Measurements from ENCODE around the gene KRTAP8-1.

KRTAP8-1 gene, protein sequence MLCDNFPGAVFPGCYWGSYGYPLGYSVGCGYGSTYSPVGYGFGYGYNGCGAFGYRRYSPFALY

DNA sequence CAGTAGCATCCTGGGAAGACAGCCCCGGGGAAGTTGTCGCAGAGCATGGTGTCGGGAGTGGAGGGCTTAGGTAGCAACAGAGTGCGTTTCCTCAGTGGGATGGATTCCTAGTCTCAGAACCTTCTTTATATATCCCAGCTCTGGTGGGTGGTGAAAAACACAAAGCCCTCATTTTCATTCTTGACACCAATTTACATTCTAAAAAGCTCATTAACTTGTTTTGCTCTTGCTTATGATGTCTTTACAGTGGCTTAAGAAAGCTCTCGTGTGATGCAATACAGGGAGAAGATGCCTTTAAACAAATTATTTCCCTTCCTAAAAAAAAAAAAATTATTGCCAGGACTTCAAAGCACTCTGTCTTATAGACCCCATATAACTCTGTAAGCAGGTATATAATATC is at the start of gene KRTAP8-1:
TSS of gene KRTAP8-1 (minus strand) at position 101 of the 400 bp plus-strand sequence. CDS start at position 47, 54 bp downstream.
- DNase-seq, result no peak

DNA sequence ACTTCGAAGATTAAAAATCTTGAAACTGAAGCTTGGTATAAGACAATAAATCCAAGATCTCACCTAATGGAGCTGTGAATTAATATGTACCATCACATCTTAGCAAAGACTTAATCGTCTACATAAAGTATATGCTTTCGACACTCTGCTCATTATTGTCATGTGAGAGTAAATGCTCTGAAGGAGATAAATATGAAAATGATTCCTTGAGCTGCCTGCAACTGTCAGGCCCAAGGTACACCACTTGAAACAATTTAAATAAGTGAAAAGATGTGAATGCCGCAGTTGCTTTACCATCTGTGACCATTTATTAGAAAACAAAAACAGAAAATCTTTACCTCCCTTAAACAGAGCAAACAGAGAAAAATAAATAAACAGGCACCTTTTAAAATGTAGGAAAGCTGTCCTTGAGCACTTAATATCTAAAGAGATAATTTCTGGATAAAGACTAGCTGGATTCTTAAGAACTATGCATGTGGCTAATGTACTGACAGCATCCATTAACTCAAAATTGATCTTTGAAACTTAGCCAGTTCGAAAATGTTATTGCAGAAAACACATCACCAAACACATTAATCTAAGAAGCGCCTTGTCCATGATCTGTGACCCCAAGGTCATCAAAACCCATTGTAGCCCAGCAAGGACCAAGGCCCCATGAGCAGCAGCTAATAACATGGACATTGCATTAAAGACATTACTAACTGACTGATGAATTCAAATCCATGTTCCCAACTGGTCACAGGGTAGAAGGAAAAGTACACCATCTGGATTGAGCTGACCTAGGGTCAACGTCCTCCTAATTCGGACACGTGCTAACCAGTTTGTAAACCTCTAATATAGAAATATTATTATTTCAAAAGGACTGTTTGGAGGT is 34.8 kb upstream of the KRTAP8-1 start:
- no peak for DNase-seq

DNA sequence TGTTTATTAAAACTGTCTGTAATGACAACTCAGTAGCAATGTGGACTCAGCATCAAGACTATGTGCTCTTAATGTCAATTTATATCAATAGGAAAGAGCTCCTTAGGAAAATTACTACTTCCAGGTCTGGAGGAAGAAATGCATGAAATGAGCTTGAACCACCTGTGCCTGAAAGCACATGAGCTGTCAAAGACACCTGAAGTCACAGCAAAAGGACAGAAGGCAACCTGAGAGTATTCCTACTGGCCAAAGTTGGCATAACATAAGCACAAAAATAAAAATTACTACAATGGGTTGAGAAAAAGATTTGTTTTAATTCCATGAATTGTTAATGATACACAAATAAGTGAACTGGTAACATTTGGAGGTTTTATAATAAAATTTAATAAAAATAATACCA is 29.9 kb upstream of the KRTAP8-1 start:
- DNase-seq, result no peak

DNA sequence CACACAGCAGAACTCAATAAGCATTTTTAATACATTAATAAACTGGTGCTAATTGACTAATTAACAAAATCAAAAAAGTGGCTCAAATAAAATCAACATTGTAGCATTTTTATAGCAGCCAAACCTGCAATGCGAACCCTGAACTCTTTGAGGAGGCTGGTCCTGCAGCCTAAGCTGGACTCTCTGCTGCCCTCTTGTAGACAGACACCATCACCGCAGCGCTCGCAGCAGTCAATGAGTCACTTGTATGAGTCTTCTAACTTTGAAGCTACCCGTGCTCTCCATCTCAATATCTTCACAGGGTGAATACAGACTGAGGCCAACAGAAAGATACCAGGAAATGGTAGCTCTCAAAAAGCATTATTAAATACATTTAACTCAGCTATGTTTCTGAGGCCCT is 26.2 kb upstream of the KRTAP8-1 start:
- no peak for DNase-seq

DNA sequence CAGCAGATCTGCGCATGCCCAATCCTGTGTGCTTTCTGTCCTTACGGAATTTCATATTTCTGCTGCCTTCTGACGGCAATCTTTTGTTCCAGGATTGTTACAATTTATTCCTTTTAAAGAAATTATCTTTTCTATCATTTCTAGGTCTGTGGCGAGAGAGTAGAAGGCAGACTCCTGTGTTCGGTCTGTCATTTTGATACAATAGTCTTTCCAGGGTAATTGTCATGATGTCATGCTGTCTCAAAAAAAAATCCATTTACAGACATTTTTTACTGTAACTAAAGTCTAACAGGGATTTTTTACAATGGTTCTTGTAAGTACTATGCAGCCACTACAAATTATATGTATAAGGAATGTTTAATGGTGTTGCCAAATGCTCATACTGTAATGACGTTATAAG is 25.5 kb upstream of the KRTAP8-1 start:
- DNase-seq, result no peak

DNA sequence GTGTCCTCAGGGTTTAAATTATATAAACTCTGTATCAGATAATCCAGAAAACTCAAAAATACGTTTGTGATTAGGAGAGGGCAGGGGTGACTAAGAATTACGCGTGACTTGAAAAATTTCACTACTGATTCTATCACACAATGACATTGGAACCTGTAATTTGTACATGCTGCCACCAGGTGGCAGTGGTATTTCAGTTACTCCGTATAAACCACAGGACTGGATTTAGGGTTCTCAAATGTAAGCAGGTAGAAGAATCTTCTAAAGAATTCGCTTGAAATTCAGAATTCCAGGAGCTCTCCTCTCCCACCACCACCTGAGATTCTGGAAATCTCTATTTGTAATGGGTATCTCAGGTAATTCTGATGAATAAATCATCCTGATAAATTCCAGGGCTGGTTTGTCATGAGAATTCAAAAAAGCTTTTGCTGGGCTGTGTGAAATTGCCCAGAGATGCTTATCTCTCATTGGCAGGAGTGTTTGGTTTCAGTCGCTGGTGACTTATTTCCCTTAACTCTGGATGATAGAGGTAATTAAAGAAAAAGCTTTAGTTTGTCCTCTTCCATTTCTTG is 18.2 kb upstream of the KRTAP8-1 start:
- DNase-seq, result no peak

DNA sequence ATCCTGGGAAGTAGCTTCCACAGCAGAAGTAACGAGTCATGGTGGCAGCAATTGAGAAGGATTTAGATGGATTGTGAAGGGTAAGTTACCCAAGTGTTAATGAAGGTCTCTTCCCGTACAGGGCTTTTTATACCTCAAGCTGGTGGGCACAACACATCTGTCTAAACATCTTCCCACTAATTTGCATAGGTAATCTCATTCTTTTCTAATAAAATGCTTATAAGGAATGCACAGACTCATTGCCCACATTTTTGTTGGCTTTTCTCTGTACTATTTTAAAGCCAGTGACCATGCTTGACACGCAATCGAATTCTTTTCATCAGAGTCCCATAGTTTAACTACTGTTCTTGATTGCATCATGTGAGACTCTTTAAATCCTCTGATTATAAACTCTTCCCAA is 16.6 kb upstream of the KRTAP8-1 start, which contains the start of gene KRTAP7-1:
TSS of gene KRTAP7-1 (minus strand) at position 101 of the 400 bp plus-strand sequence. CDS start at position 40, 61 bp downstream.
- no peak for DNase-seq

DNA sequence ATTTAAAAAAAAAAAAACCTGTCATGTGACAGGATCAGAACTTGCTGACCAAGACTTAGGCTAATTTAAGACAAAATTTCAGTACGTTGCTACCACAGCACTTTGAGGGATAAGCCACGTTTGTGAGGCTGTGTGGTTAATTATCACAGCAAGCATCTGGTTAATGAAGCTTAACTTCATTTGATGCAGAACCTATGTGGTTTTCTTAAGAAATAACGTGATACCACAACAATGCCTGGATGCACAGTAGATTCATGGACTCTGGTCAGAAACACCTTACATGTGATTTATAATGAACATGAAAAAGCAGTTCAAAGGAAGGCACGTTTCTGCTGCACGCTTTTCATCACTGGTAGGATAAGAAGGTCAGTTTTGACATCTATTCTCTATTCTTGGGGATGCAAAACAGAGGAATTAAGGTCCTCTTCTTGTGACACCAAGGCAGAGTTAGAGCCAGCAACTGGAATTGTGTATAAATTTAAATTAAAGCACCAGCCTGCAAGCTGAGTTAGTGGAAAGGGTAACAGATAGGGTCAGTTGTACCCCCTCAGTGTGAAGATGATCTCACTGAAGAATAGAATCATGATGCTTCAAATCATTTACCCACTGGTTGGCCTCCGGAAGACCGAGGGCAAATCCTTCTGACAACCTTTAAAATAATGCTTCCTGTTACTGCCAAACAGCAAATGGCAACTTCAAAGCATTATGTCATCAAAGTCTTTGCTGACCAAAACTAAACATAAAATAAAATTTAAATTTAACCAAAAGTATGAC is 6.0 kb upstream of the KRTAP8-1 start:
- no peak for DNase-seq

DNA sequence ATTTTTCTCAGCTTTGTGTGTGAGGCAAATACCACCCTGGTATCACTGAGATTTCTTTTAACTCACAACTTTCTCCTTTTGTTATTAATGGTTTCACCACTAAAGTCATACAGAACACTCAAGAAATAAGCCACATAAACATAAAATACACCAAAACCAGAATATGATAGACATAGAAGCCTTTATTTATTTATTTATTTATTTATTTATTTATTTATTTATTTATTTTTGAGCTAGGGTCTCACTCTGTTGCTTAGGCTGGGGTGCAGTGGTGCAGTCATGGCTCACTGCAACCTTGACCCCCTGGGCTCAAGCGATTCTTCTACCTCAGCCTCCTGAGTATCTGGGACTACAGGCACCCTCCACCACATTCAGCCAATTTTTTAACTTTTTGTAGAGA is 12.5 kb downstream of the KRTAP8-1 start:
- no peak for DNase-seq

DNA sequence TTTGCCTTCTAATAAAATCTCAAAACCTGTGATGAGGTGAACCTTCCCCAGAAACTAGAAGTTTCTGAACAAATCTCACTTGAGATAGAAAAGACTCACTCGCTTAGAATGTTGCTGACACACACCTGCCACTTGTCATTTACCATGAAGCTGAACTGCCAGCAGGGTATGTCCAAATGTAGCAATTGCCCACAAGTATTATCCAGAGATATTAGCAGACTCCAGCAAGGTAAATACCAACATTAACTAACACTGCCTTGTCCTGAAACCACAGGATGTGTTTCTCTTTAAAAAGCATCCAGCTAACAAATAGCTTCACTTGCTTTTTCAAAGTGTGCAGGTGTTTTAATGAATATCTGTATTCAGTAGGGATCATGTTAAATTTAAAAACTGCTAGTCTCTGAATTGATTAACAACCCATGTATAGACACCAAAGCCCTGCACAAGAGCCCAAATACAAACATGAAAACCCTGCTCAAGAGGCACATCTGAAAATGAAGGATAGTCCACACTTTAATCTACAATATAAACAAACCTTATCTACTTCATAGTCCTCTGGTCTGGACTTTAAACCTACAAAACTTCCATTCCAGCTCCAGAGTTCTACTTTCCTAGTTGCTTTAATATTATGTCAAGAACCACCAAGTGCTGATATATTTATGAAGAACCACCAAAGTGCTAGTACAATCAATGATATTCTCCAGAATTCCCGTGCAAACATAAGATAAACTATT is 19.3 kb downstream of the KRTAP8-1 start:
- DNase-seq, result no peak

DNA sequence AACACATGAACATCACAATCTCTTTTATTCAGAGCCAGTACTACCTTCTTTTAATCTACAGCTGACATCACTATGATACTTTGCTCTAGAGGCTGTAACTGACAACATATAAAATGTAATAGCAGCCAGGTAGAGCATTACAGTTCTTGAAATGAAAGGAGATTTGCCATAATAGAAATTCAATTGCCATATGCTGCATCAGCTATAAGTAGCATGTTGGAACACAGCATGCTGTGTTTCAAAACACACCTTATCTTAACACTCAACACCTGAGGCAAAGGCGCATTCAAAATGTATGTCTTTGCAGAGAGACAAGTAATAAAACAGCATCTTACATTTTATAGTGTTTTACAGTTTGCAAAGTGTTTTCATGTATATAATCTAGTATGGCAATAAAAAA is 33.8 kb downstream of the KRTAP8-1 start:
- no peak for DNase-seq

DNA sequence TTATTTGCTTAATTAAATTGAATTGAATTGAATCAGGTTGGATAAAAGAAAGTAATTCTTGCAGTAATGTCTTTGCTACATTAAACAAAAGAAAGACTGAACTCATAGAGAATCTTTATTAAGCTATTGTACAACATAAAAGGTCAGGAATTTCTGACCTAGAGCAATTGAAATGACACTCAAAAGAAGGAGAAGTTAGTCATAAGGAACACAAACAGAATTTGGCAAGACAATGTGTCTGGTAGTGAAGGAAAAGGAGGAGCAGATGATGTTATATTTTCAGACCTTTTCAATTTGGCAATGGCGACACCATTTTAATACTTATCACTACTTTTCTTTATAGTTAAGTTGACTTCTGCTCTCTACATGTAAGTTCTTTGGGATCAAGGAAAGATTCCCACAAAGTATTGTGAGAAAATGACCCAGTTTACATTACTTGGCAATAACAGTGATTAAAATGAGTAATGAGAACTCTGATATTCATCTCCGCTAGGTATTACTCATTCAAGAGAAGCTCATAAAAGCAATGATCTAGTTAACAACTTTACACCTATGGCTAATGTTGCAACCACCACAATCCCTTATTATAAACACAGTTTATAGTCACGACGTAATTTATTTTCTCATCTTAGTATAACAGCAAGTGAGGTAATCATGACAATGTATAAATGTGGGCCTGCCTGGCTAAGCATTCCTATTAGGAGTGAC is 43.2 kb downstream of the KRTAP8-1 start:
- DNase-seq, result no peak

Measured in NCI-H1436 treated with DMSO at 0.1 percent for 48 hours (cell line).